Measurements from ENCODE around the gene GET4. TPM values are rescaled to one million over a fixed set of nuclear protein-coding genes. Genes with fewer than 3 reads are reported as not detected.
"Not testable (repeated sequence)": the region's sequence is repeated elsewhere in the genome, so short reads cannot be mapped to it uniquely, and the experiment has no call there.

The GET4 gene
- total RNA-seq, 1 experiment from 2014 or later: 96.7 TPM

GRCh38 chr7:940599-941408 lies 64.5 kb downstream of the GET4 start:
- no peak for ATAC-seq
- no peaks in the 10 kb centered on the region for H3K79me2 ChIP-seq (ENCODE audit: low read length)
- no peak overlapping the region for H3K27ac ChIP-seq (ENCODE audit: low read length)
- no peak overlapping the region for H3K4me2 ChIP-seq (ENCODE audit: low read length)
- no peak for DNase-seq
- H3K9me3 ChIP-seq (ENCODE audit: low read length): no peaks in the 10 kb centered on the region
- no peak overlapping the region for H3K9ac ChIP-seq (ENCODE audit: low read length)
- POLR2A ChIA-PET (ENCODE audit: unreplicated experiment): no interaction called here
- TF ChIP-seq EZH2 (IDR thresholded peaks at IDR 0.05; ENCODE audit: low read length, unreplicated experiment) (no peak), EZH2phosphoT487 (IDR thresholded peaks at IDR 0.05; ENCODE audit: borderline replicate concordance, low read length) (no peak)
- TF ChIP-seq, protein P1, sequence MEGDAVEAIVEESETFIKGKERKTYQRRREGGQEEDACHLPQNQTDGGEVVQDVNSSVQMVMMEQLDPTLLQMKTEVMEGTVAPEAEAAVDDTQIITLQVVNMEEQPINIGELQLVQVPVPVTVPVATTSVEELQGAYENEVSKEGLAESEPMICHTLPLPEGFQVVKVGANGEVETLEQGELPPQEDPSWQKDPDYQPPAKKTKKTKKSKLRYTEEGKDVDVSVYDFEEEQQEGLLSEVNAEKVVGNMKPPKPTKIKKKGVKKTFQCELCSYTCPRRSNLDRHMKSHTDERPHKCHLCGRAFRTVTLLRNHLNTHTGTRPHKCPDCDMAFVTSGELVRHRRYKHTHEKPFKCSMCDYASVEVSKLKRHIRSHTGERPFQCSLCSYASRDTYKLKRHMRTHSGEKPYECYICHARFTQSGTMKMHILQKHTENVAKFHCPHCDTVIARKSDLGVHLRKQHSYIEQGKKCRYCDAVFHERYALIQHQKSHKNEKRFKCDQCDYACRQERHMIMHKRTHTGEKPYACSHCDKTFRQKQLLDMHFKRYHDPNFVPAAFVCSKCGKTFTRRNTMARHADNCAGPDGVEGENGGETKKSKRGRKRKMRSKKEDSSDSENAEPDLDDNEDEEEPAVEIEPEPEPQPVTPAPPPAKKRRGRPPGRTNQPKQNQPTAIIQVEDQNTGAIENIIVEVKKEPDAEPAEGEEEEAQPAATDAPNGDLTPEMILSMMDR (conservative IDR thresholded peaks at IDR 0.05; ENCODE audit: low read depth, low read length): no peak
- H3K9me2 ChIP-seq (replicated peaks; ENCODE audit: low read length): no peaks in the 10 kb centered on the region
- CTCF ChIA-PET: no interaction called here
- H3K36me3 ChIP-seq (ENCODE audit: low read depth, low read length): no peaks in the 10 kb centered on the region
- peaks cover 11% of the 10 kb centered on the region for H3K4me1 ChIP-seq (ENCODE audit: insufficient read depth, low read length)
- no peak overlapping the region for H2AFZ ChIP-seq (ENCODE audit: low read length)
- intact Hi-C loops (cut with micrococcal nuclease): no loop called here
- H3K27me3 ChIP-seq (ENCODE audit: low read length): no peaks in the 10 kb centered on the region
- no peaks in the 10 kb centered on the region for H4K20me1 ChIP-seq (ENCODE audit: low read length)
- H3K4me3 ChIP-seq (ENCODE audit: low read length): no peak overlapping the region
- BruUV-seq (replicated peaks): no TSS peak
- no peaks in the 10 kb centered on the region for H3F3A ChIP-seq (ENCODE audit: low read length, unreplicated experiment)

GRCh38 chr7:943793-944192 lies 67.4 kb downstream of the GET4 start:
- H3K9ac ChIP-seq (ENCODE audit: low read length); H2AFZ ChIP-seq (ENCODE audit: low read length); H3K79me2 ChIP-seq (ENCODE audit: low read length); H3K4me2 ChIP-seq (ENCODE audit: low read length); H3K9me2 ChIP-seq (replicated peaks; ENCODE audit: low read length); H3K36me3 ChIP-seq (ENCODE audit: low read depth, low read length); POLR2A ChIA-PET (ENCODE audit: unreplicated experiment); DNase-seq; intact Hi-C loops (cut with micrococcal nuclease); H3F3A ChIP-seq (ENCODE audit: low read length, unreplicated experiment); ATAC-seq; H3K27me3 ChIP-seq (ENCODE audit: low read length); H4K20me1 ChIP-seq (ENCODE audit: low read length); H3K9me3 ChIP-seq (ENCODE audit: low read length); CTCF ChIA-PET; H3K4me3 ChIP-seq (ENCODE audit: low read length); H3K27ac ChIP-seq (ENCODE audit: low read length); BruUV-seq (replicated peaks): not testable (repeated sequence)
- H3K4me1 ChIP-seq (ENCODE audit: insufficient read depth, low read length): peaks cover 16% of the 10 kb centered on the region

GRCh38 chr7:944744-945143 lies 68.4 kb downstream of the GET4 start:
- Histone ChIP-seq H3K27ac (ENCODE audit: low read length) (peak overlapping the region; percentile 71; the same call in 1 of the 2 replicates), H2AFZ (ENCODE audit: low read length) (no peak overlapping the region), H3K27me3 (ENCODE audit: low read length) (no peaks in the 10 kb centered on the region), H3K4me2 (ENCODE audit: low read length) (peak overlapping the region; percentile 78; the same call in 1 of the 2 replicates), H3K36me3 (ENCODE audit: low read depth, low read length) (no peaks in the 10 kb centered on the region), H3K9me3 (ENCODE audit: low read length) (no peaks in the 10 kb centered on the region), H3F3A (ENCODE audit: low read length, unreplicated experiment) (no peaks in the 10 kb centered on the region), H3K9ac (ENCODE audit: low read length) (peak overlapping the region; percentile 64; the same call in 1 of the 2 replicates), H3K79me2 (ENCODE audit: low read length) (no peaks in the 10 kb centered on the region), H3K4me3 (ENCODE audit: low read length) (no peak overlapping the region), H3K9me2 (replicated peaks; ENCODE audit: low read length) (no peaks in the 10 kb centered on the region), H4K20me1 (ENCODE audit: low read length) (no peaks in the 10 kb centered on the region), H3K4me1 (ENCODE audit: insufficient read depth, low read length) (peaks cover 26% of the 10 kb centered on the region)
- ChIA-PET POLR2A (ENCODE audit: unreplicated experiment) (no interaction called here), CTCF (no interaction called here)
- intact Hi-C loops (cut with micrococcal nuclease): no loop called here
- ATAC-seq: no peak
- no TSS peak for BruUV-seq (replicated peaks)
- TF ChIP-seq, protein P1 (conservative IDR thresholded peaks at IDR 0.05; ENCODE audit: low read depth, low read length): no peak
- TF ChIP-seq EZH2phosphoT487 (IDR thresholded peaks at IDR 0.05; ENCODE audit: borderline replicate concordance, low read length) (no peak), EZH2 (IDR thresholded peaks at IDR 0.05; ENCODE audit: low read length, unreplicated experiment) (no peak)
- DNase-seq: no peak
